ENCODE data around the gene CADPS2.

CADPS2 gene

DNA sequence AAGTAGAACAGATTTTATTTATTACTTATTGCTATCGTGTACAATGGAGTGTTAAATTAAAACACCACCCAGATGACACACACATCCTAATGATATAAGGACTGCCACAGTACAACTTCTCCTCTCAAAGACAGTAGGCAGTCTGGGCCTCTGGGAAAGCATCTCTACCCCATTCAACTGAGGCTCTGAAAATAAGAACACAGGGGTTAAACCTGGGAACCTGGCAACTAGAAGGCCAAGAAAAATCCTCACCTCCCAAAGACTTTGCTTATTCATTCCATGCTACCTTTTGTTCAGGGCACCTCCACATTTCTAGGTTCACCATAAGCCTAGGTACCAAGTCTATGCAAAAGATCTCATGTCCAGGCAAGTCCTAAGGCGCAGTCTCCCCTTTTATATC lies 456.3 kb downstream of the CADPS2 start:
- no peak for DNase-seq

- DNase-seq: no peak
Observed at GRCh38 chr7:122425731-122426130, 460.5 kb downstream of the CADPS2 start.

DNA sequence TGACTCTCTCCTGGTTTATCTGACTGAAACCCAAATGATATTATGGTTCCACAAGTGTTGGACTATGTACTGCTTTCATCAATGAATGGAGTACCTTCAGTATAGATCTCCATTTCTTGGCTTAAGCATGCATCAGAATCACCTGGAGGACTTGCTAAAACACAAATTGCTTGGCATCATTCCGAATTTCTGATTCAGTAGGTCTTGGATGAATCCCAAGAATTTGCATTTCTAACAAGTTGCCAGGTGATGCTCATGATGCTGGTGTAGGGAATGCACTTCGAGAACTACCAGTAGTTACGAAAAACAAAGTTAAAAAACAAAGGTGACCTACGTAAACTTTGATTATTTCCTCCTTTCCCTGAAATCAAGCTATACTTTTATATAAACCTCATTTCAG lies 462.7 kb downstream of the CADPS2 start:
- DNase-seq: no peak

- DNase-seq: no peak
Observed at GRCh38 chr7:122416336-122416735, 469.9 kb downstream of the CADPS2 start.

DNA sequence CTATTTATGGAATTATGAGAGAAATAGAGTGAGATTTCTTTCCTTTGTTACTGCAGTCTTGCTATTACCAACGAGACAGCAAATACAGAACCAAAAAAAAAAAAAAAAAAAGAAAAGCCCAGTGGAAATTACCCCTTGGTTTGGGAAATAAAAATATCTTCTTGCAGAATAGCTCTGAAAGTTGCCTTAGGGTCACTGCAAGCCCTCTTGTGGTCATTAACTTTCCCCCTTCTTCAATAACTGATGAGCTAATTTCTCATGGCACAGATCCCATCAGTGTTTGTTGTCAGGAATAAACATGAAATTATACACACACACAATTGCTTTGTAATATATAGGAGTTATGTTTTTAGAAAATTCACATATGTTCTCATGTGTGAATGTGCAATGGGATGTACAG lies 470.8 kb downstream of the CADPS2 start:
- DNase-seq: no peak

- no peak for DNase-seq
Observed at GRCh38 chr7:122413339-122413738, 472.9 kb downstream of the CADPS2 start.

DNA sequence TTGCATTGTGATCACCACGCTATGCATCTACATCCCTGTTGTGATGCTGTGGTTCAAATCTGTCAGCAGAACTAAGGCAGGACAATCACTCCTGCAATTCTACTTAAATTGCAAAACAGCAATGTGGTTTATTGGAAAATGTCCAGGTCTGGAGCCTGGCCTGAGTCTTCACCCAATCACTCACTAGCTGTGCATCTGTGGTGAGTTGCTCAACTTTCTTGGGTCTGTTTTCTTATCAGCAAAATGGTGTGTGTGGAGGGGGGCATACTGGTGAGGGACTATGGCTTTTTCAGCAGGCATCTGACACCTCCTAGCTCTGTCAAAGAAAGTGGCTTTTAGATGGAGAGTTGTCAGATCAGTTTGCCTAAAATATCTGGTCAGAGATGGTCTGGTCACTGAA lies 473.4 kb downstream of the CADPS2 start:
- no peak for DNase-seq

DNA sequence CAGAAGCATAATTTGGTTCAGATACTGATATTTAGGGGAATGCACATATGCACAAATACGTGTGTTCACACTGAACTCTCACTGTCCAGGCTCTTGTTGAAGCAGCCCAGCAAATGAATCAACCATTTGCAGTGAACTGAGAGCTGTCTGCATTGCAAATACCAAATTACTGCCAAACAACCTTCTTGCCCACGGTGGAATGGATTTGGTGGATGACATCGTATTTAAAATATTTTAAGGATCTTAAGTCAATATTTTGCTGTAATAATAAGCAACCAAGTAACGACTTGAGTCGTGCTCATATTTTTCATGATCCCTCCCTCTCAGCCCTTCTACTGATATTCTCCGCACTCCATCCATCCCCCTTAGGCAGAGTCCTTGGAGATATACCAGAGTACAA lies 473.8 kb downstream of the CADPS2 start:
- DNase-seq: no peak

- DNase-seq: no peak
Observed at GRCh38 chr7:122407195-122407594, 479.1 kb downstream of the CADPS2 start.

DNA sequence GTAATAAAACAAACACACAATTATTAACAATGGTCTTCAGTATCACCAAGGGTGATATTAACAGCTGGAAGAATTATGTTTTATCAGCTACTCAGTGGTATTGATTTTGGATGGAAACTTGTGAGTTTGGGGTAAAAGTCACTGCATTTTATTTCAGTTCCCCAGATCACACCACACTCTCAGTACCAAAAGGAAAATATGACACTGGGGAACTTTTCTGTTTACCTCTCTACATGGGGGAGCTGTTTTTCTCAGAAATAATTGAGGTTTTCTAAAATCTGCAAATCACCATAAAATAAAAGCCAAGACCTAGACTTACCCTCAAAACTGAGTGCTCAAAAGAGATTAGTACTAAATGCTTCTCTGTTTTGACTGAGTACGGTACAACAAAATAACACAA lies 483.1 kb downstream of the CADPS2 start:
- DNase-seq: no peak

DNA sequence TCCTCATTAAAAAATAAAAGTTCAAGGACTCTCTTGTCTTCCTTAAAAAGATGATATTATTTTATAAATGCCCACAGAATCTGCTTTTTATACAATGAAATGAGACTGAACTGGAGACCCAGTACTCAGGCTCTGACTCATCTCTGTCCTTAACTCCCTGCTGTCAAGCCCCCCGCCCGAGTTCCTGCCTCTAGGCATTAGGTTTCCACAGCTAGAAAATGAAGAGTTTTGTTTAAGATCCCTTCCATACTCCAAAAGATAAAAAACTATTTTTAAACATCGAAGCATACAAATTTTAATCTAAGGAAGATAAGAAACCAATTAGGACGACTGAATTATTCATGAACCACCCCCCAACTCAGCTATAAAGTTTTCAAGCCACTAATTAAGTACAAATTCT lies 484.0 kb downstream of the CADPS2 start:
- DNase-seq: no peak

DNA sequence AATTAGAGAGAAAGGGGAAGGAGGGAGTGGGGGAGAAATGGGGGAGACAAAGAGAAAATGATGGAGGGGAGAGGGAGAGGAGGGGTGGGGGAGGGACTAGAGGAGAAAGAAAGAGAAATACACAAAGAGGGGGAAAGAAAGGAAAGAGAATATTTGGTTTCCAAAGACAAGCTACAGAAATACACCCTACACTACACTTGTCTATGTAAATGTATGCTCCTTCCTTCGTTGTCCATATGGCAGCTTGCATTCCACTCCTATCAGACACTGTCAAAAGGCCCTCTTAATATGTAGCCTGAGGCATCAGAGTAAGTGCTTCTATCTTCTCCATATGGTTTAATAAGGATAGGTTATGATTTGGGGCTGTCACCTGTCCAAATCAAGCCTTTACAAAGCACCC lies 488.9 kb downstream of the CADPS2 start:
- DNase-seq: no peak

DNA sequence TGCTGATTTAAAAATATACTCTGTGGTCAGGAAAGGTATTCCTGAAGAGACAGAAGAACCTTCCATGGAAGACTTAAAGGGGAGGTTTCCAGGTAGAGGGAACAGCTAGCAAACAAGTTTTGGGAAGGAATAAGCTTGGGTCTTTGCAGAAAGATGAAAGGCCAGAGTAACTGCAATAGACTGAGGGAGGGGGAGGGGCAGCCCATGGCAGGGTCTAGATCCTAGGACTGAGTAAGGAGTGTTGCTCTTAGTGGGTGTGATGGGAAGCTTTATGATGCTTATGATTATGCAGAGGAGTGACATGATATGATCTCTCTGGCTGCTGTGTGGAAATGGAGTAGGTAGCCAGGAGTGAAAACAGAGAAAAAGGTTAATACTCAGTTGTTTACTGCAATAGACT lies 491.7 kb downstream of the CADPS2 start:
- no peak for DNase-seq

DNA sequence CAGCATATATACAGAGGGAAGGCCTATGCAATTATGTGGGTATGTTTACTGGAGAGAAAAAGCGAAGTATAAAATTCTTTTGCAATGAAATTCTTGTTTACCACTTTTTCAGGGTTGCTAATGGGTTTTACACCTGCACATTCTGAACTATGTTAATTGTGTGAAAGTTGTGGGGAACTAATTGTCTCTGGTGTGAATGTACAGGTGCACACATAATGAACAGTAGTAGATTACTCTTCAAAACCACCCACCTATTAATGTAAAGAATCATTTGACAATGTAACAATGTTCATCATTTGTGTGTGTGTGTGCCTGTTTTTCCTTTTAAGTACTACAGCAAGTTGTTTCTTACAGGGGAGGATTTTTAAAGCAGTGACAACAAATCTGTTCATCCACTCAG lies 501.7 kb downstream of the CADPS2 start:
- DNase-seq: no peak

DNA sequence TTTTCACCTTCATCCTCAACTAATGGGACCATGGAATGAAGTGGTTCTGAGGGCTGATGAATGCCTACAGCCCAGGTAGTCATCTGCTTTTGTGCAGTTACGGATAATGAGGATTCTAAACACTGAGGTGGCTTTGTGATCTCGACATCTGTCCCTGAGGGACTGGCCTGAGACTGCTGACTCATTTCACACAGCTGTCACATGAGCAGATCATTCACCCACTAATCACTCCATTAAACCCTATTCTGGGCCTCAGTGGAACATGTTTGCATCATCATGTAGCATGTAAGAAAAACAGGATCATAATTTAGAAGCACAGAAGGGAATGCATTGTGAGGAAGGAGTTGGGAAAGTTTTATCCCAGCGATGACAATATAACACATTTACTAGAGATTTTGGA lies 502.3 kb downstream of the CADPS2 start:
- no peak for DNase-seq

GRCh38 chr7:122380992-122381391 lies 505.3 kb downstream of the CADPS2 start:
- no peak for DNase-seq

- no peak for DNase-seq
Observed at GRCh38 chr7:122379491-122379890, 506.8 kb downstream of the CADPS2 start.

- no peak for DNase-seq
Observed at GRCh38 chr7:122369756-122370155, 516.5 kb downstream of the CADPS2 start.

DNA sequence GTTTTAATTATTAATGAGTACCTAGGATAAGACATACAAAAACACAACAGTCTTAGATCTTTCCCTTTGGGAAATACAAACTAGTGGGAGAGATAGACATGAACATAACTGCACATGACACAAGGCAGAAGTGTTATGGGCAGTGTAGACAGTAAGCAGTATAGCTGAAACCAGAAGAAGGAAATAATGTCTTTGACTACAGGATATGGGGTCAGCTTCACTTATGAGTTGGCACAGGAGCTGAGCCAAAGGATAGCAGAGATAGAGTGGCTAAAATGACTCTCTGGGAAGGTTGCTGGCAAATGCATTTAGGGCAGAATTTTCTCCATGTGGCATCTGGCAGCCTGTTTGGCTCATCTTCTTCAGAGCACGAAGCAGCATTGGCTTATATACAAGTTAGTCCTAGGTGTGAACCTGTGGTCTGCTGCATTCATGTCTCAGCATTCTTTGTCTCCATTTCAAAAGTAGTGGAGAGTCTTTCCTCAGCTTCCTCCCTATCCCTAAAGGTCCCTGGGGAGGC lies 521.4 kb downstream of the CADPS2 start:
- DNase-seq: no peak

GRCh38 chr7:122363144-122363543 lies 523.1 kb downstream of the CADPS2 start:
- DNase-seq: no peak

DNA sequence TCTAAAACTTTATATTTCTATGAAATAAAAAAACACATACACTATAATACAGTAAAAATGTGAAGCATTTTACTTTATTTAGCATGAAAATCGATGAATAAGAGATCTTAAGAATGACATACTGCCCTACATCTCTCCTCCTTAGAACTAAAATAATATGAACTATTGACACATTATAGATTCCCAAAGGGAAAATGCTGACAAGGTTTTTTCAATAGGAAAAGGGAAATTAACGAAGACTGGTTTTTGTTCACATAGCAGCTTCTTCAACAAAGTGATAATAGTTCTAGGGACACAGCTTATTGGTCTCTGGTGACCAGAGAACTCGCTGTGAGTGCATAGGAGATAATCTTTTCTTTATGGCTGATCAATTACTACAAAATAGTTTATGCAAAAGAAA lies 523.8 kb downstream of the CADPS2 start:
- no peak for DNase-seq

- DNase-seq: no peak
Observed at GRCh38 chr7:122354656-122355055, 531.6 kb downstream of the CADPS2 start.

GRCh38 chr7:122352454-122352853 lies 533.8 kb downstream of the CADPS2 start:
- DNase-seq: no peak

DNA sequence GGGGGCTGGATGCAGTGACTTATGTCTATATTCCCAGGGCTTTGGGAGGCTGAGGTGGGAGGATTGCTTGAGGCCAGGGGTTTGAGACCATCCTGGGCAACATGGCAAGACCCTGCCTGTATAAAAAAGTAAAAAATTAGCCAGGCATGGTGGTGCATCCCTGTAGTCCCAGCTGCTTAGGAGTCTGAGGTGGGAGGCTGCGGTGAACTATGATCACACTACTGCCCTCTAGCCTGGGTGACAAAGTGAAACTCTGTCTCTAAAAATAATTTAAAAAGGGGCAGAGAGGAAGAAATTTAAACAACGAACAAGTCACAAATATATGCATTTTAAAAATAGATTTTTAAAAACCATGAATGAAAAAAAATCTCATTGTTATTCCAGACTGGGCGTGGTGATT lies 535.6 kb downstream of the CADPS2 start:
- DNase-seq: no peak

- DNase-seq: no peak
Observed at GRCh38 chr7:122344303-122344620, 542.0 kb downstream of the CADPS2 start.

All from activated effector memory CD4-positive, alpha-beta T cell treated with Interleukin-2 at 50 U/mL for 16 hours (primary cell).